WTC11 (cell line): ENCODE data around the gene AKAP6.

ENCODE experiments used
- CBFB ChIP-seq: sonication (generic); formaldehyde crosslinking; IDR thresholded peaks from 2 replicates; pipeline ENCODE4 v1.8.1; 2022; ENCODE audit warnings: mild to moderate bottlenecking, low read depth, missing genetic modification reagents
- CTCF ChIP-seq: fragments of 200-600 bp; IDR thresholded peaks from 2 replicates; pipeline ENCODE4 v1.8.0; 2022; ENCODE audit warnings: antibody characterized with exemption
- JAZF1 ChIP-seq: fragments of 250-450 bp; sonication (Bioruptor Pico); IDR thresholded peaks from 2 replicates; pipeline ENCODE4 v1.9.0; 2021; ENCODE audit warnings: moderate library complexity, mild to moderate bottlenecking, inconsistent platforms
- NR3C1 ChIP-seq: sonication (generic); formaldehyde crosslinking; conservative IDR thresholded peaks from 2 replicates; pipeline ENCODE4 v1.8.1; 2023; ENCODE audit warnings: low read depth, mild to moderate bottlenecking, missing genetic modification reagents
- SP1 ChIP-seq: sonication (generic); formaldehyde crosslinking; conservative IDR thresholded peaks from 2 replicates; pipeline ENCODE4 v1.8.1; 2022; ENCODE audit warnings: missing genetic modification reagents
- TF ChIP-seq, protein P1 (sequence below): sonication (generic); formaldehyde crosslinking; IDR thresholded peaks from 2 replicates; pipeline ENCODE4 v1.8.1; 2022; ENCODE audit warnings: mild to moderate bottlenecking, missing genetic modification reagents, moderate library complexity, borderline replicate concordance
- TF ChIP-seq, protein P2 (sequence below): sonication (generic); formaldehyde crosslinking; IDR thresholded peaks from 2 replicates; pipeline ENCODE4 v1.8.0; 2022; ENCODE audit warnings: mild to moderate bottlenecking, missing genetic modification reagents

DNA sequence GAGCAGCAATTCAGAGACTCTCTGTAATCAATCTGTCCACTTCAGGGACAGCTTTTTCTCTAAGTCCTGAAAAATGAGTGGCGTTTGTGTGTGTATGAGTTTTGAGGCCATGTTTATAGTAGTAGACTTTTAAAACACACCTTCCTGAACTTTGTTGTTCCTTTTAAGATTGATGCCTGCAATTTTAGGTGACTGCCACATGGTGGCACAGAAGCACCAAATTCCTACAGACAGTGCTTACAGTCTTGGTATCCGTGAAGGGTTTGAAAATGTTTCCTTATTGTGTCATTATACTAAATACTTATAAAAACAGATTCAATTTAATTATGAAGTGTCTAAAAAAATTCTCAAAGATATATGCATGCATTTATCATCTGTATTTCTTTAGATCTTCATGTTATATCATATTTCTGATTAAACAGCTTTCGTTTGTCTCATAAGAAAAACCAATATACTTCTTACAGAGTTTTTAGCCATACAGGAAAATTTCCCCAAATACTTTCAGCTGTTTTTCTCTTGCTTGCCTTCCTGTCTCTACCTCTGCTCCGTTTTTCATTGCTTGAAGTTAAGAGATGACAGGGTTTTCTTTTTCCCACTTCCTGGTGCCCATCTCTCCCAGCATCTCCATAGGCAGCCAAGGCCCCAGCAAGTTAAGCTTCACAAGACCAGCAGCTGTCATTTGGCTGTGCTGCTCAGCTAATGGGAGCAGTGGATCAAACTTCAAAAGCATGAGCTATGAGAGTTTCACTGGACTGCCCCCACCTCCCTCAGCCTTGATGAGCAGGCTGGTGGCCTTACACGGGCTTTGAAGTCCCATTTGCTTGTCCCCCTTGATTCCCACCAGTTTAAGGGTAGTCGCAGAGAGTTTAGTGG lies 259.6 kb downstream of the AKAP6 start:
- TF ChIP-seq CTCF (peak; percentile 52), SP1 (no peak), CBFB (CRISPR knock-in tag) (no peak), JAZF1 (no peak), NR3C1 (CRISPR knock-in tag) (no peak)
- TF ChIP-seq, protein P1, sequence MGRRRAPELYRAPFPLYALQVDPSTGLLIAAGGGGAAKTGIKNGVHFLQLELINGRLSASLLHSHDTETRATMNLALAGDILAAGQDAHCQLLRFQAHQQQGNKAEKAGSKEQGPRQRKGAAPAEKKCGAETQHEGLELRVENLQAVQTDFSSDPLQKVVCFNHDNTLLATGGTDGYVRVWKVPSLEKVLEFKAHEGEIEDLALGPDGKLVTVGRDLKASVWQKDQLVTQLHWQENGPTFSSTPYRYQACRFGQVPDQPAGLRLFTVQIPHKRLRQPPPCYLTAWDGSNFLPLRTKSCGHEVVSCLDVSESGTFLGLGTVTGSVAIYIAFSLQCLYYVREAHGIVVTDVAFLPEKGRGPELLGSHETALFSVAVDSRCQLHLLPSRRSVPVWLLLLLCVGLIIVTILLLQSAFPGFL (CRISPR knock-in tag) = no peak
- TF ChIP-seq, protein P2, sequence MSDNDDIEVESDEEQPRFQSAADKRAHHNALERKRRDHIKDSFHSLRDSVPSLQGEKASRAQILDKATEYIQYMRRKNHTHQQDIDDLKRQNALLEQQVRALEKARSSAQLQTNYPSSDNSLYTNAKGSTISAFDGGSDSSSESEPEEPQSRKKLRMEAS = no peak
